A549 (cell line): Measurements from ENCODE around the gene ATP8B4. TPM values are rescaled to one million over a fixed set of nuclear protein-coding genes. Genes with fewer than 3 reads are reported as not detected.

Experiments used
- ATAC-seq, 2 experiments: fragments of 200-7000 bp in 1 of 2; fragments of >200 bp in 1 of 2; cut with Nextera tagmentation in 1 of 2; cut with Tn5 transposase in 1 of 2; 3 replicates each; pipeline versions ENCODE4 v1.8.0 to v1.9.1; 2018 to 2020; ENCODE audit warnings: mild to moderate bottlenecking in 1 of 2, moderate library complexity in 1 of 2
- CTCF ChIA-PET: fragments of 300-600 bp; sonication (Branson Sonifier 250); formaldehyde crosslinking; extraction: SDS; loops from one replicate; lab custom pipeline; 2021; ENCODE audit warnings: antibody characterized with exemption, inconsistent platforms; lab: Yijun Ruan, JAX
- POLR2A ChIA-PET: fragments of 350-600 bp; formaldehyde crosslinking; extraction: SDS; loops from one replicate; lab custom pipeline; 2021; ENCODE audit warnings: antibody characterized with exemption, inconsistent platforms; lab: Yijun Ruan, JAX
- DNase-seq, 2 experiments: peaks; one replicate each; pipeline versions ENCODE4 v3.0.0 to v3.0.0-alpha.2; 2011 to 2016; ENCODE audit warnings: low read depth in 1 of 2, low spot score in 1 of 2
- FAIRE-seq: peaks from 2 replicates; lab custom pipeline; 2011; peaks lifted over from hg19 to GRCh38; lab: Jason Lieb, UNC
- H3K27ac ChIP-seq, 2 experiments: fragments of >200 bp; sonication (Bioruptor Twin); formaldehyde crosslinking; 3 replicates each; pipeline ENCODE4 v1.5.1; 2016 to 2017
- H3K4me1 ChIP-seq: fragments of >200 bp; sonication (Bioruptor Twin); formaldehyde crosslinking; 3 replicates; pipeline ENCODE4 v1.6.1; 2016
- H3K4me2 ChIP-seq: fragments of >200 bp; sonication (Bioruptor Twin); formaldehyde crosslinking; 3 replicates; pipeline ENCODE4 v1.6.1; 2016
- H3K4me3 ChIP-seq: fragments of >200 bp; sonication (Bioruptor Twin); formaldehyde crosslinking; 3 replicates; pipeline ENCODE4 v1.5.1; 2016
- H3K9me3 ChIP-seq: fragments of >200 bp; sonication (Bioruptor Twin); formaldehyde crosslinking; 3 replicates; pipeline ENCODE4 v1.6.1; 2016
- BHLHE40 ChIP-seq: IDR thresholded peaks from 2 replicates; pipeline ENCODE4 v1.6.1; 2012; ENCODE audit warnings: low read depth, low read length, inconsistent platforms
- CBX2 ChIP-seq: fragments of 200-600 bp; sonication (generic); IDR thresholded peaks from 2 replicates; pipeline ENCODE4 v1.6.1; 2016; ENCODE audit warnings: low read depth, mild to moderate bottlenecking, borderline replicate concordance
- CBX8 ChIP-seq: fragments of 200-600 bp; sonication (generic); IDR thresholded peaks from 2 replicates; pipeline ENCODE4 v1.6.1; 2016
- CEBPB ChIP-seq, 2 experiments: fragments of >200 bp in 1 of 2; sonication (Bioruptor Twin) in 1 of 2; formaldehyde crosslinking in 1 of 2; IDR thresholded peaks; 2 replicates each; pipeline ENCODE4 v1.6.1; 2012 to 2016
- CHD4 ChIP-seq: fragments of 200-600 bp; sonication (generic); IDR thresholded peaks from 2 replicates; pipeline ENCODE4 v1.6.1; 2016; ENCODE audit warnings: antibody characterized with exemption, mild to moderate bottlenecking, borderline replicate concordance
- EHF ChIP-seq: fragments of 250-450 bp; sonication (Bioruptor Pico); IDR thresholded peaks from 2 replicates; pipeline ENCODE4 v1.5.0; 2020; ENCODE audit warnings: mild to moderate bottlenecking
- ELK1 ChIP-seq: fragments of 150-350 bp; IDR thresholded peaks from 2 replicates; pipeline ENCODE4 v1.6.1; 2014; ENCODE audit warnings: low read depth, mild to moderate bottlenecking, low read length
- EP300 ChIP-seq, 2 experiments: fragments of >200 bp; sonication (Bioruptor Twin); formaldehyde crosslinking; IDR thresholded peaks; 2 replicates in 1 of 2; 3 replicates in 1 of 2; pipeline ENCODE4 v1.6.1; 2016 to 2017
- FOSB ChIP-seq: fragments of 250-450 bp; sonication (Bioruptor Pico); IDR thresholded peaks from 2 replicates; pipeline ENCODE4 v1.5.0; 2020; ENCODE audit warnings: mild to moderate bottlenecking, moderate library complexity
- FOSL2 ChIP-seq, 2 experiments: fragments of 450-650 bp in 1 of 2; fragments of >200 bp in 1 of 2; sonication (Bioruptor Twin) in 1 of 2; formaldehyde crosslinking; IDR thresholded peaks; 2 replicates each; pipeline versions ENCODE4 v1.5.0 to v1.6.1; 2016 to 2020; ENCODE audit warnings: mild to moderate bottlenecking in 1 of 2, moderate library complexity in 1 of 2
- HDAC2 ChIP-seq: fragments of 200-600 bp; sonication (generic); IDR thresholded peaks from 2 replicates; pipeline ENCODE4 v1.6.1; 2016
- HEYL ChIP-seq: fragments of 250-450 bp; sonication (Bioruptor Pico); IDR thresholded peaks from 2 replicates; pipeline ENCODE4 v1.8.0; 2021; ENCODE audit warnings: mild to moderate bottlenecking, moderate library complexity
- HOXA7 ChIP-seq: fragments of 250-450 bp; sonication (Bioruptor Pico); IDR thresholded peaks from 2 replicates; pipeline ENCODE4 v1.5.0; 2020; ENCODE audit warnings: mild to moderate bottlenecking, moderate library complexity
- HOXB13 ChIP-seq: fragments of 250-450 bp; sonication (Bioruptor Pico); IDR thresholded peaks from 2 replicates; pipeline ENCODE4 v1.5.0; 2020; ENCODE audit warnings: low read depth, mild to moderate bottlenecking, moderate library complexity
- HOXB5 ChIP-seq: fragments of 250-450 bp; sonication (Bioruptor Pico); IDR thresholded peaks from 2 replicates; pipeline ENCODE4 v1.5.0; 2020; ENCODE audit warnings: mild to moderate bottlenecking, moderate library complexity
- JUN ChIP-seq, 2 experiments: fragments of >200 bp; sonication (Bioruptor Twin); formaldehyde crosslinking; IDR thresholded peaks; 2 replicates in 1 of 2; 3 replicates in 1 of 2; pipeline ENCODE4 v1.6.1; 2016 to 2017
- KDM5A ChIP-seq: fragments of 200-600 bp; sonication (generic); IDR thresholded peaks from 2 replicates; pipeline ENCODE4 v1.6.1; 2016; ENCODE audit warnings: antibody characterized with exemption, mild to moderate bottlenecking
- MAFK ChIP-seq: fragments of 450-650 bp; IDR thresholded peaks from 2 replicates; pipeline ENCODE4 v1.6.1; 2014; ENCODE audit not compliant: partially characterized antibody
- MYC ChIP-seq: IDR thresholded peaks from 2 replicates; pipeline ENCODE4 v1.6.1; 2012; ENCODE audit warnings: mild to moderate bottlenecking, inconsistent platforms, low read length, improper control_type of control experiment, borderline replicate concordance
- NFE2L2 ChIP-seq: fragments of 150-350 bp; conservative IDR thresholded peaks from 2 replicates; pipeline ENCODE4 v1.6.1; 2014; ENCODE audit warnings: low read length
- NPAS2 ChIP-seq: fragments of 250-450 bp; sonication (Bioruptor Pico); IDR thresholded peaks from 2 replicates; pipeline ENCODE4 v1.8.0; 2022; ENCODE audit warnings: mild to moderate bottlenecking, moderate library complexity, borderline replicate concordance
- NR3C1 ChIP-seq: fragments of >200 bp; sonication (Bioruptor Twin); formaldehyde crosslinking; IDR thresholded peaks from 3 replicates; pipeline ENCODE4 v1.6.1; 2017
- POLR2A ChIP-seq: IDR thresholded peaks from 2 replicates; pipeline ENCODE4 v1.6.1; 2012; ENCODE audit warnings: mild to moderate bottlenecking, low read length
- RAD21 ChIP-seq, 2 experiments: fragments of >200 bp in 1 of 2; sonication (Bioruptor Twin) in 1 of 2; formaldehyde crosslinking in 1 of 2; IDR thresholded peaks in 1 of 2; conservative IDR thresholded peaks in 1 of 2; 2 replicates in 1 of 2; 3 replicates in 1 of 2; pipeline ENCODE4 v1.6.1; 2012 to 2018; ENCODE audit warnings: inconsistent platforms in 1 of 2
- RARB ChIP-seq: fragments of 250-450 bp; sonication (Bioruptor Pico); IDR thresholded peaks from 2 replicates; pipeline ENCODE4 v1.8.0; 2021; ENCODE audit warnings: mild to moderate bottlenecking, moderate library complexity
- RCOR1 ChIP-seq: fragments of 150-350 bp; IDR thresholded peaks from 2 replicates; pipeline ENCODE4 v1.6.1; 2014; ENCODE audit warnings: antibody characterized with exemption, low read length, low read depth
- RFX5 ChIP-seq: fragments of 450-650 bp; IDR thresholded peaks from 2 replicates; pipeline ENCODE4 v1.7.1; 2014; ENCODE audit warnings: antibody characterized with exemption, mild to moderate bottlenecking, moderate library complexity
- SMC3 ChIP-seq: fragments of >200 bp; sonication (Bioruptor Twin); formaldehyde crosslinking; IDR thresholded peaks from 3 replicates; pipeline ENCODE4 v1.6.1; 2018; ENCODE audit warnings: inconsistent platforms
- SREBF2 ChIP-seq: fragments of 450-650 bp; IDR thresholded peaks from 2 replicates; pipeline ENCODE4 v1.6.1; 2014; ENCODE audit warnings: mild to moderate bottlenecking, moderate library complexity
- TP53 ChIP-seq: fragments of 250-450 bp; sonication (Bioruptor Pico); IDR thresholded peaks from 2 replicates; pipeline ENCODE4 v1.5.0; 2021; ENCODE audit warnings: mild to moderate bottlenecking, moderate library complexity
- USF2 ChIP-seq: fragments of 450-650 bp; IDR thresholded peaks from 2 replicates; pipeline ENCODE4 v1.6.1; 2014; ENCODE audit warnings: antibody characterized with exemption
- ZC3H11A ChIP-seq: fragments of 450-650 bp; IDR thresholded peaks from 2 replicates; pipeline ENCODE4 v1.6.1; 2014; ENCODE audit warnings: antibody characterized with exemption, mild to moderate bottlenecking
- ZNF302 ChIP-seq: fragments of 250-450 bp; sonication (Bioruptor Pico); IDR thresholded peaks from 2 replicates; pipeline ENCODE4 v1.9.0; 2021; ENCODE audit warnings: inconsistent platforms, mild to moderate bottlenecking, moderate library complexity
- WGBS: methylation state at CpG from one replicate; pipeline ENCODE4 v1.1.6; 2017; ENCODE audit errors: missing lambda C conversion rate; 5-methylcytosine and 5-hydroxymethylcytosine counted together
- polyA plus RNA-seq, 4 experiments: library from polyadenylated mRNA; depleted of rRNA in 3 of 4; stranded (reverse); fragments of >200 nt; fragmentation: RNase III in 1 of 4; extraction: RNeasy Plus Mini Kit Qiagen cat#74134 plus additional on column Dnase treatment in 1 of 4; gene quantifications; 2 replicates in 3 of 4; 3 replicates in 1 of 4; pipeline ENCODE4 v1.2.3, GENCODE V29; 2011 to 2017
- TF ChIP-seq, protein P1 (sequence below): fragments of >200 bp; sonication (Bioruptor Twin); formaldehyde crosslinking; IDR thresholded peaks from 2 replicates; pipeline ENCODE4 v1.6.1; 2016
- TF ChIP-seq, protein P2 (sequence below): fragments of >200 bp; sonication (Bioruptor Twin); formaldehyde crosslinking; IDR thresholded peaks from 3 replicates; pipeline ENCODE4 v1.6.1; 2016
- TF ChIP-seq, protein P3 (sequence below): IDR thresholded peaks from 2 replicates; pipeline ENCODE4 v1.6.1; 2012; ENCODE audit warnings: low read depth, borderline replicate concordance

The ATP8B4 gene
- polyA plus RNA-seq, 2 of the 4 experiments (the other 2 are of a cell fraction): 0.88 to 1.7 TPM

DNA sequence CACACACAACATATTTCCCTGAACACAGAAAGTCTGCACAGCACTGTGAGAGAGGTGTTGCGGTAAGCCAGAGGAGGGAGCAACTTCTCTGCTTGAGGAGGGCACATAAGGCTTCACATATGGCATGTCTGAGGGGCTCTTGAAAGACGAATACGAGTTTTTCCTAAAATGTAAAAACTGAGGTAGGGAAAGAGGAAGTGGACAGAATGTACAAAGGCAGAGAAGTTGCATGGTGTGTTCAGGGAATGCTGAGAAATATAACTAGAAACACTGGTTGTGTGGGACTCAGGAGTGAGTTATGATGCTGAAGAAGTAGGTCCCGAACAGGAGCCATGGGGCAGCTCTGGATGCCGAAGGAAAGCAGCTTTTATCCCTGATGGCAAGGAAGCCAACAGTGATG lies 22.8 kb upstream of the ATP8B4 start:
- no peak for DNase-seq
- H3K4me1 ChIP-seq: peaks cover 40% of the 10 kb centered on the region
- H3K4me3 ChIP-seq: no peak overlapping the region
- H3K27ac ChIP-seq: peak overlapping the region in 1 of 2 experiments; percentile 20; a peak in 1 of 6 replicates
- H3K4me2 ChIP-seq: no peak overlapping the region
- TF ChIP-seq CBX8 (no peak), RARB (no peak), CEBPB (IDR thresholded peaks at IDR 0.05) (no peak), HOXA7 (CRISPR knock-in tag) (no peak), RAD21 (conservative IDR thresholded peaks at IDR 0.05 in 1 of 2, IDR thresholded peaks at IDR 0.05 in 1 of 2) (no peak), RFX5 (no peak), HOXB13 (CRISPR knock-in tag) (no peak), HOXB5 (no peak), ZNF302 (no peak), RCOR1 (no peak), EP300 (IDR thresholded peaks at IDR 0.05) (no peak), SREBF2 (no peak), HDAC2 (no peak), ZC3H11A (no peak), MYC (no peak)
- TF ChIP-seq, protein P1, sequence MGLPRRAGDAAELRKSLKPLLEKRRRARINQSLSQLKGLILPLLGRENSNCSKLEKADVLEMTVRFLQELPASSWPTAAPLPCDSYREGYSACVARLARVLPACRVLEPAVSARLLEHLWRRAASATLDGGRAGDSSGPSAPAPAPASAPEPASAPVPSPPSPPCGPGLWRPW: no peak
- CTCF ChIA-PET: interaction anchor here (1.8 to 5.6 kb wide), 3 partner anchors 9 to 174 kb away, joined by 4 to 25 read pairs (median 9); no protein-coding TSS in a partner anchor
- no peak for ATAC-seq
- POLR2A ChIA-PET: no interaction called here
- FAIRE-seq: no peak
- WGBS: 86% methylated on average over 5 of the region's 5 CpGs
- H3K9me3 ChIP-seq: no peaks in the 10 kb centered on the region

- TF ChIP-seq NPAS2 (no peak), BHLHE40 (no peak), CHD4 (no peak), HDAC2 (no peak), TP53 (CRISPR knock-in tag) (no peak), RCOR1 (no peak), FOSB (CRISPR knock-in tag) (no peak), SREBF2 (no peak), HEYL (no peak)
- Histone ChIP-seq H3K4me2 (no peak overlapping the region), H3K9me3 (no peaks in the 10 kb centered on the region), H3K27ac (peak overlapping the region in 1 of 2 experiments; percentile 18; a peak in 2 of 6 replicates), H3K4me3 (no peak overlapping the region), H3K4me1 (peaks cover 41% of the 10 kb centered on the region)
- DNase-seq (no peak), ATAC-seq (no peak), FAIRE-seq (peak; percentile 28)
- CTCF ChIA-PET: interaction anchor here (1.8 to 5.6 kb wide), 3 partner anchors 10 to 175 kb away, joined by 4 to 25 read pairs (median 9); no protein-coding TSS in a partner anchor
- WGBS: 95% methylated on average over 3 of the region's 3 CpGs
- POLR2A ChIA-PET: no interaction called here
Measured at GRCh38 chr15:50140983-50141382, 21.9 kb upstream of the ATP8B4 start.

DNA sequence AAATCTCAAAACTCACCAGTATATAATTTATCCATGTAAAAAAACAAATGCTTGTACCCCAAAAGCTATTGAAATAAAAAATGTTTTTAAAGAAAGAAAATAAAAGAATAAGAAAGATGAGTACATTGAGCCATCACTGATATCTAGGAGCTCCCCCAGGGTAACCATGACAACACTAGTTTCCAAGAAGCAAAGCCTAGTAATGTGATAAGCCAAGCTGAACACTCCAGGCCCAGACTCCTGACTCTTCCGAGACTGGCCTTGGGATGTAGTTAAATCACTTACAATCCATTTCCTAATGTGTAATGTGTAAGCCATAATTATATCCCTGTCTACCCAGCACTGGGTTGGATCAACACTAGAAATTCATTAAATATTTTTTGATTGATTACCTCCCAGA lies 21.1 kb upstream of the ATP8B4 start:
- Histone ChIP-seq H3K9me3 (no peaks in the 10 kb centered on the region), H3K4me3 (no peak overlapping the region), H3K4me1 (peaks cover 42% of the 10 kb centered on the region), H3K4me2 (no peak overlapping the region), H3K27ac (no peak overlapping the region; a peak in 1 of 6 replicates)
- POLR2A ChIA-PET: no interaction called here
- no peak for ATAC-seq
- CTCF ChIA-PET: interaction anchor here (0.6 to 2.8 kb wide), 5 partner anchors 8 to 1174 kb away, joined by 3 to 9 read pairs (median 3); no protein-coding TSS in a partner anchor
- no peak for FAIRE-seq
- no peak for TF ChIP-seq POLR2A
- no peak for TF ChIP-seq NFE2L2
- TF ChIP-seq BHLHE40: no peak
- TF ChIP-seq, protein P2, sequence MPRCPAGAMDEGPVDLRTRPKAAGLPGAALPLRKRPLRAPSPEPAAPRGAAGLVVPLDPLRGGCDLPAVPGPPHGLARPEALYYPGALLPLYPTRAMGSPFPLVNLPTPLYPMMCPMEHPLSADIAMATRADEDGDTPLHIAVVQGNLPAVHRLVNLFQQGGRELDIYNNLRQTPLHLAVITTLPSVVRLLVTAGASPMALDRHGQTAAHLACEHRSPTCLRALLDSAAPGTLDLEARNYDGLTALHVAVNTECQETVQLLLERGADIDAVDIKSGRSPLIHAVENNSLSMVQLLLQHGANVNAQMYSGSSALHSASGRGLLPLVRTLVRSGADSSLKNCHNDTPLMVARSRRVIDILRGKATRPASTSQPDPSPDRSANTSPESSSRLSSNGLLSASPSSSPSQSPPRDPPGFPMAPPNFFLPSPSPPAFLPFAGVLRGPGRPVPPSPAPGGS: no peak
- no peak for TF ChIP-seq ELK1
- no peak for TF ChIP-seq FOSL2 (IDR thresholded peaks at IDR 0.05)
- no peak for TF ChIP-seq FOSL2 (CRISPR knock-in tag; IDR thresholded peaks at IDR 0.05)
- TF ChIP-seq MAFK: no peak
- no peak for TF ChIP-seq CEBPB (IDR thresholded peaks at IDR 0.05)
- no peak for TF ChIP-seq HOXB5
- TF ChIP-seq SMC3: no peak
- no peak for TF ChIP-seq USF2
- TF ChIP-seq HOXB13 (CRISPR knock-in tag): no peak
- no peak for TF ChIP-seq JUN (IDR thresholded peaks at IDR 0.05)
- TF ChIP-seq EHF: no peak
- TF ChIP-seq, protein P3, sequence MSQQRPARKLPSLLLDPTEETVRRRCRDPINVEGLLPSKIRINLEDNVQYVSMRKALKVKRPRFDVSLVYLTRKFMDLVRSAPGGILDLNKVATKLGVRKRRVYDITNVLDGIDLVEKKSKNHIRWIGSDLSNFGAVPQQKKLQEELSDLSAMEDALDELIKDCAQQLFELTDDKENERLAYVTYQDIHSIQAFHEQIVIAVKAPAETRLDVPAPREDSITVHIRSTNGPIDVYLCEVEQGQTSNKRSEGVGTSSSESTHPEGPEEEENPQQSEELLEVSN: no peak
- no peak for TF ChIP-seq KDM5A
- TF ChIP-seq RARB: no peak
- no peak for TF ChIP-seq FOSB (CRISPR knock-in tag)
- TF ChIP-seq NR3C1: no peak
- no peak for TF ChIP-seq CBX2
- DNase-seq: no peak
- 0% methylated on average over 1 of the region's 1 CpG for WGBS
